Upper lobe of right lung (tissue), 1 donor: ENCODE data around the gene HDAC9. TPM values are rescaled to one million over a fixed set of nuclear protein-coding genes. Genes with fewer than 3 reads are reported as not detected.

Experiments
- ATAC-seq: fragments of 200-7000 bp; cut with Tn5 transposase; one replicate; pipeline ENCODE4 v1.9.1; 2020; ENCODE audit warnings: mild to moderate bottlenecking, moderate library complexity
- DNase-seq: peaks from one replicate; pipeline ENCODE4 v3.0.0-alpha.2; 2020
- H3K27ac ChIP-seq: fragments of 200-600 bp; one replicate; pipeline ENCODE4 v1.8.0; 2022
- H3K27me3 ChIP-seq: fragments of 200-600 bp; one replicate; pipeline ENCODE4 v1.8.0; 2022; ENCODE audit warnings: mild to moderate bottlenecking
- H3K36me3 ChIP-seq: fragments of 200-600 bp; one replicate; pipeline ENCODE4 v1.8.0; 2022
- H3K4me1 ChIP-seq: fragments of 200-600 bp; one replicate; pipeline ENCODE4 v1.8.0; 2022
- H3K4me3 ChIP-seq: fragments of 200-600 bp; one replicate; pipeline ENCODE4 v1.8.0; 2022; ENCODE audit warnings: mild to moderate bottlenecking
- H3K9me3 ChIP-seq: fragments of 200-600 bp; one replicate; pipeline ENCODE4 v1.8.0; 2022
- CTCF ChIP-seq: fragments of 200-600 bp; IDR thresholded peaks from one replicate; pipeline ENCODE4 v1.8.0; 2022; ENCODE audit warnings: antibody characterized with exemption
- intact Hi-C: fragments of 100-400 bp; cut with DNase I; formaldehyde crosslinking; loops from one replicate; pipeline ENCODE4 v1.11.0; 2022
- total RNA-seq: library from RNA; stranded (reverse); fragmentation: NEBNext Ultra II Directional; extraction: Animal tissue kit (Norgen Biotek cat#: 25700); gene quantifications from one replicate; pipeline ENCODE4 v1.2.1, GENCODE V29; 2021
- donor health status: DM: no; HTN: yes; CAD: no; lungs with severe emphysema.

HDAC9 gene
- total RNA-seq, 1 donor from 2014 or later: 52.4 TPM

- intact Hi-C loops: no loop called here
- DNase-seq (no peak), ATAC-seq (no peak)
- Histone ChIP-seq H3K27me3 (no peaks in the 10 kb centered on the region), H3K9me3 (no peaks in the 10 kb centered on the region), H3K27ac (no peak overlapping the region), H3K4me3 (no peak overlapping the region), H3K36me3 (no peaks in the 10 kb centered on the region), H3K4me1 (no peaks in the 10 kb centered on the region)
- TF ChIP-seq CTCF: no peak
These were observed 326.0 kb downstream of the HDAC9 start for GRCh38 chr7:18821554-18821953.

GRCh38 chr7:18824157-18824556 is 328.6 kb downstream of the HDAC9 start:
- no peak overlapping the region for H3K4me3 ChIP-seq

GRCh38 chr7:18828260-18828993 is 332.9 kb downstream of the HDAC9 start:
- no peak overlapping the region for H3K4me3 ChIP-seq
- no peaks in the 10 kb centered on the region for H3K4me1 ChIP-seq
- no peak for TF ChIP-seq CTCF
- no peak overlapping the region for H3K27ac ChIP-seq
- intact Hi-C loops: no loop called here
- DNase-seq (no peak), ATAC-seq (no peak)
- no peaks in the 10 kb centered on the region for H3K27me3 ChIP-seq
- H3K36me3 ChIP-seq: no peaks in the 10 kb centered on the region
- no peaks in the 10 kb centered on the region for H3K9me3 ChIP-seq

More at GRCh38 chr7:18824157-18824556, 328.6 kb downstream of the HDAC9 start:
- no peak for ATAC-seq
- no peak for DNase-seq
- no peaks in the 10 kb centered on the region for H3K27me3 ChIP-seq
- H3K9me3 ChIP-seq: no peaks in the 10 kb centered on the region
- no peaks in the 10 kb centered on the region for H3K4me1 ChIP-seq
- intact Hi-C loops: no loop called here
- H3K27ac ChIP-seq: no peak overlapping the region
- TF ChIP-seq CTCF: no peak
- H3K36me3 ChIP-seq: no peaks in the 10 kb centered on the region

- intact Hi-C loops: no loop called here
- ATAC-seq (no peak), DNase-seq (no peak)
- Histone ChIP-seq H3K9me3 (no peaks in the 10 kb centered on the region), H3K27me3 (no peaks in the 10 kb centered on the region), H3K27ac (no peak overlapping the region), H3K4me1 (no peaks in the 10 kb centered on the region), H3K4me3 (no peak overlapping the region), H3K36me3 (no peaks in the 10 kb centered on the region)
- TF ChIP-seq CTCF: no peak
These were observed 333.7 kb downstream of the HDAC9 start for GRCh38 chr7:18828994-18829857.

- DNase-seq (no peak), ATAC-seq (no peak)
- intact Hi-C loops: no loop called here
- H3K4me3 ChIP-seq: no peak overlapping the region
- TF ChIP-seq CTCF: no peak
- no peaks in the 10 kb centered on the region for H3K27me3 ChIP-seq
- no peaks in the 10 kb centered on the region for H3K9me3 ChIP-seq
- H3K27ac ChIP-seq: no peak overlapping the region
- no peaks in the 10 kb centered on the region for H3K36me3 ChIP-seq
- H3K4me1 ChIP-seq: no peaks in the 10 kb centered on the region
These were observed 334.3 kb downstream of the HDAC9 start for GRCh38 chr7:18829858-18830285.
